GM18868 (cell line): ENCODE measurements around the gene AMMECR1L.

ENCODE experiments used
- ATAC-seq: cut with Tn5 transposase; IDR thresholded peaks from one replicate; pipeline ENCODE4 v1.9.1; 2021; ENCODE audit warnings: mild to moderate bottlenecking, moderate library complexity; ENCODE audit not compliant: unreplicated experiment

AMMECR1L gene

GRCh38 chr2:127887776-127888130 is 2.0 kb upstream of the AMMECR1L start:
- no peak for ATAC-seq

- no peak for ATAC-seq
These were observed 1.5 kb upstream of the AMMECR1L start for GRCh38 chr2:127887082-127887775.

- ATAC-seq: peak; percentile 24
These were observed 808 bp upstream of the AMMECR1L start for GRCh38 chr2:127886593-127886935.

- ATAC-seq: peak; percentile 19
These were observed 655 bp downstream of the AMMECR1L start for GRCh38 chr2:127884861-127885740.

- ATAC-seq: no peak
These were observed 1.3 kb downstream of the AMMECR1L start for GRCh38 chr2:127884436-127884835.

- no peak for ATAC-seq
These were observed 5.9 kb downstream of the AMMECR1L start for GRCh38 chr2:127879899-127880298.

- no peak for ATAC-seq
These were observed 8.1 kb downstream of the AMMECR1L start for GRCh38 chr2:127877626-127878025.

- ATAC-seq: no peak
These were observed 8.6 kb downstream of the AMMECR1L start for GRCh38 chr2:127877136-127877535.

- peak; percentile 72 for ATAC-seq
These were observed 11.1 kb downstream of the AMMECR1L start for GRCh38 chr2:127874378-127875269.

- no peak for ATAC-seq
These were observed 12.0 kb downstream of the AMMECR1L start for GRCh38 chr2:127873707-127874303.

- ATAC-seq: no peak
These were observed 13.4 kb downstream of the AMMECR1L start for GRCh38 chr2:127872354-127872753.

- no peak for ATAC-seq
These were observed 19.8 kb downstream of the AMMECR1L start for GRCh38 chr2:127865926-127866325.

- no peak for ATAC-seq
These were observed 20.9 kb downstream of the AMMECR1L start for GRCh38 chr2:127864877-127865276.

GRCh38 chr2:127862228-127862627 is 23.5 kb downstream of the AMMECR1L start:
- ATAC-seq: no peak

GRCh38 chr2:127860130-127860529 is 25.6 kb downstream of the AMMECR1L start:
- no peak for ATAC-seq

GRCh38 chr2:127859712-127860085 is 26.1 kb downstream of the AMMECR1L start:
- no peak for ATAC-seq

- no peak for ATAC-seq
These were observed 28.4 kb downstream of the AMMECR1L start for GRCh38 chr2:127857265-127857808.

GRCh38 chr2:127853671-127854070 is 32.1 kb downstream of the AMMECR1L start:
- no peak for ATAC-seq

- ATAC-seq: no peak
These were observed 33.4 kb downstream of the AMMECR1L start for GRCh38 chr2:127852388-127852787.

GRCh38 chr2:127847931-127848330 is 37.8 kb downstream of the AMMECR1L start:
- no peak for ATAC-seq

- ATAC-seq: no peak
These were observed 40.8 kb downstream of the AMMECR1L start for GRCh38 chr2:127844973-127845372.
